ENCODE data around the gene CCDC188.
A peak's percentile ranks its signal among the peaks of the same experiment; 100 is the strongest.

DNA sequence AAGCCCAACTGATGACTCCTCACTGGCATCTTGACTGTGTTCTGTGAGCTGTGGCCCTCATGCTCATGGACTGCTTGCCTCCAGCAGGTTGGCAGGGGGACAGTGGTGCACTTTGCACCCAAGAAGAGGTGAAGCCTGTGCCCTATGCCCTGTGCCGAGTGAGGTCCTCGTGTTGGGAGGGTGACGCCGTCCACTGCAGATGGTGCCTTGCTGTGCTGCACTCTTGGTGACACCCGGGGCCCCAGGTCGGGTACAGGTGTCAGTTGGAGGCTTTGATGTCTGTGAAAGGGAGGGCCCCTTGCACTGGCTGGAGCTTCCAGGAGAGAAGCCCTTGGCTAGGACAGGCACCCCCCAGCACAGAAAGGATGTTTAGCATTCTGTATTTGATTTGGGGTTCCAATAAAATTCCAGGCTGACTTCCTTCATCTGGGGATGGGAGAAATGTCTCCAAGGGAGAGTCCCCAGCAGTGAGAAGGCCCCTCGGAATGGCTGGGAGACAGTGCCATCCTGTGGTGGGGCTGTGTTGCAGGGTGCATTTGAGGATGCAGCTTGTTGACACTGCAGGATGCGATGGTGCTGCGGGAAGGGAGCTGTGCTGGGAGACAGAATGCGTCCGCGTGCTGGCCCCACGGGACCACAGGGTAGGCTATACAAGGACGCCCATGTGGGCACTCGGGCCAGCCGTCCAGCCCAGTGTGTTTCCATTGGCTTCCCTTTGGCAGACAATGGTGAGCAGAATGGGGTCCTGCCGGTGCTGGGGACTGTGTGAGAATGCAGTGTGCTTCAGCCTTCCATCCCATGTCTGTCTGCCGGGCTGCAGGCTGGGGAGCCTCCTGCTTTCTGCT lies 21.7 kb downstream of the CCDC188 start:
- TF ChIP-seq ZBTB21 (tag by site-specific recombination; IDR thresholded peaks at IDR 0.05) (no peak), ZNF629 (tag by site-specific recombination; IDR thresholded peaks at IDR 0.05) (no peak), ELK4 (IDR thresholded peaks at IDR 0.05; ENCODE audit: borderline replicate concordance, low read depth, low read length) (no peak), ZNF660 (tag by site-specific recombination; IDR thresholded peaks at IDR 0.05) (peak; percentile 41; the same call in 1 of the 2 replicates), CTCF (tag by site-specific recombination; IDR thresholded peaks at IDR 0.05) (peak; percentile 90)
